Skeletal muscle tissue (tissue), 4 donors: Measurements from ENCODE around the gene FEZF2. TPM values are rescaled to one million over a fixed set of nuclear protein-coding genes. Genes with fewer than 3 reads are reported as not detected.
A peak's percentile ranks its signal among the peaks of the same experiment; 100 is the strongest.

Experiments
- H3K27ac ChIP-seq: one replicate; pipeline ENCODE4 v1.7.0; 2013; ENCODE audit warnings: mild to moderate bottlenecking, low read depth, low read length, inconsistent platforms
- H3K27me3 ChIP-seq, 3 donors: one replicate each; pipeline ENCODE4 v1.7.0; 2013; ENCODE audit warnings: low read length in 3 of 3; ENCODE audit not compliant: control insufficient read depth in 3 of 3, insufficient read depth in 3 of 3
- H3K36me3 ChIP-seq, 3 donors: one replicate each; pipeline ENCODE4 v1.7.0; 2013; ENCODE audit warnings: low read length in 3 of 3; ENCODE audit not compliant: control insufficient read depth in 3 of 3, insufficient read depth in 3 of 3
- H3K4me1 ChIP-seq, 3 donors: one replicate each; pipeline ENCODE4 v1.7.0; 2013; ENCODE audit warnings: low read length in 3 of 3, mild to moderate bottlenecking in 3 of 3; ENCODE audit not compliant: control insufficient read depth in 3 of 3, insufficient read depth in 3 of 3
- H3K4me3 ChIP-seq, 3 donors: one replicate each; pipeline ENCODE4 v1.7.0; 2013; ENCODE audit warnings: low read length in 3 of 3
- H3K9ac ChIP-seq, 3 donors: one replicate each; pipeline ENCODE4 v1.7.0; 2013; ENCODE audit warnings: low read length in 3 of 3, mild to moderate bottlenecking in 3 of 3, moderate library complexity in 2 of 3, low read depth in 1 of 3
- H3K9me3 ChIP-seq, 3 donors: one replicate each; pipeline ENCODE4 v1.7.0; 2013; ENCODE audit warnings: low read length in 3 of 3; ENCODE audit not compliant: control insufficient read depth in 3 of 3
- total RNA-seq: library from RNA; depleted of rRNA; stranded (reverse); fragments of >200 nt; gene quantifications from one replicate; pipeline ENCODE4 v1.2.3, GENCODE V29; 2014
- donor health status: Osteomylitis.

Gene FEZF2
- not detected for total RNA-seq

DNA sequence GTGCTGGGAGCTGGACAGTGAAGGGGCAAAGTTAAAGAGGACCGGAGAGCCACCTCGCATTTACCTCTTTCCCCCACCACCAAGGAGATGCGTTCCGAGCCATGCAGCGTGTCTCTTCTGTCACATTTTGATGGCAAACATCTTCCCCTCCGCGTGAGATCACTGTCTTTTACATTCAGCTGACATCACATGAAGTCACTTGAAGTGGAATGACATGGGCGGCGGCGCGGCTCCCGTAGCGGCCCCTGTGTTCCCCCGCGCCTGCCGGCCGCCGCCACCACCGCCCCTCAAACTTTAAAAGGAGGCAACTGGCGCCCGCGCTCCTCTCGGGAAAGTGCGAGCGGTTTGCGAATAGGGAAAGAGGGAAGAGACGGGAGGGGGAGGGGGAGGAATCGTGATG, at the start of gene FEZF2:
Gene FEZF2 (minus strand): TSS at position 336 of the 400 bp plus-strand sequence. CDS start 682 bp downstream, outside the sequence.
- H3K4me3 ChIP-seq: peak within 1 kb of the TSS; percentile 54 to 63 (median 61)
- H3K9ac ChIP-seq: no peak within 1 kb of the TSS
- no peaks in the 10 kb centered on the region for H3K36me3 ChIP-seq
- H3K27me3 ChIP-seq: peaks cover 86 to 96% (median 92%) of the 10 kb centered on the region in 3 donors
- peaks cover 20 to 37% (median 36%) of the 10 kb centered on the region in 3 donors for H3K4me1 ChIP-seq
- no peak within 1 kb of the TSS for H3K27ac ChIP-seq
- H3K9me3 ChIP-seq: no peaks in the 10 kb centered on the region

DNA sequence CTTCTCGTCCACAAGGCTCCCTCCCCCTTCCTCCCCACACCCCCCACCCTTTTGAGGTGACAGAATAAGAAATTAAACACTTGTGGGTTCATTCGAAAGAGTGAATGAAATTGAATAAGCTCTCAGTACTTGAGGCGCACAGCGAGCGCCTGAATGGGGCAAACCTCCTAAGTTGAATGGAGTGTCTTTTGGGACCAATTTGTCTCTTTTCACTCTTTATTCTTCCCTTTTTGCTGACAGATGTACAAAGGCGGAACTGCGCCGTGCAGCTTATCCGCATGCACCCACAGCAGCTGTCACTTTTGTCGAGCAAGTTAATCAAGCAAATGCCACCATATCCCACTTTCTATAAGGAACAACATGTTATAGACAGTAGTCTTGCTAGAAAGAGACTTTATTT, 47.9 kb upstream of the FEZF2 start:
- H3K9ac ChIP-seq: no peak overlapping the region
- H3K27me3 ChIP-seq: peaks cover 0 to 6% (median 4%) of the 10 kb centered on the region in 3 donors
- H3K36me3 ChIP-seq: no peaks in the 10 kb centered on the region
- H3K9me3 ChIP-seq: no peaks in the 10 kb centered on the region
- H3K27ac ChIP-seq: no peak overlapping the region
- H3K4me3 ChIP-seq: no peak overlapping the region
- no peaks in the 10 kb centered on the region for H3K4me1 ChIP-seq

DNA sequence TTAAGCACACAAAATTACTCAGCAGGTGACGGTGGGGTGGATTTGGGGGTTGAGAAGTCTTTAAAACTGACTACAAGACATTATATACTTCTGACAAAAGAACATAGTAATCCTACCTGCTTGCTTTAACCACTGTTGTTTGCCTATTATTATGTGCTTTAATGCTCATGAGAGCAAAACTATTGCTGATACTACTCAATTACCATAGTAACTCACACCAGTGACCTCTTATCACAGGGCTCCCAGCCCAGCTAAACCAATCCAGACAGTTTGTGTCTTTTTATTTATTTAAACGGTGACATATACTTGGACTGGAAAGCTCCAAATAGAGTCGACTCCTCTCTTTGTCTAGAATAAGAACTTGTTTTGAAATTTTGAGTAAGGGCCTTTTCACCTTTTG, 42.8 kb upstream of the FEZF2 start:
- Histone ChIP-seq H3K4me3 (no peak overlapping the region), H3K36me3 (no peaks in the 10 kb centered on the region), H3K4me1 (no peaks in the 10 kb centered on the region), H3K27me3 (no peaks in the 10 kb centered on the region), H3K9me3 (no peaks in the 10 kb centered on the region), H3K27ac (no peak overlapping the region), H3K9ac (no peak overlapping the region)

DNA sequence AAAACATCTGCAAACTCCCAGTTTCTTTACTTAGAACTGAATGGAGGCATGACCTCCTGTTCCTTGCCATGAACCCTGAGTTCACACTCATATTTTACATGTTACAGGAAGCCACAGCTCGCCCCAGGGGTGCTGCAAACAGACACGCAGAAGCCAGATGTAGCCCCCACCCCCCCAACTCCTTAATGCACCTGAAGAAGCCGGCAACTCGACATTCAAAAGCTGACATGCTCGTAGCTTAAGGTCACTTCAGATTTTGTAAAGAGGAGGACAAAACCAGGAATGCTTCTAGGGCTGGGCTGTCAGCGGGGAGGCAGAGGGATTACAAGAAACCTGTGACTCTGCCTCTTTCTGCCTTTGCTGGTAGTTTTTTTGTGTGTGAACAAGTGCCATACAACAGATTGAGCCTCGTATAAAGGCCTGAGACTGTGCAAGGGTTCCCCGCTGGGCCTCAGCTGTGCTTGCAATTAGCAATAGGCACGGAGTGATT, 42.0 kb upstream of the FEZF2 start:
- Histone ChIP-seq H3K4me3 (no peak overlapping the region), H3K9ac (no peak overlapping the region), H3K27me3 (no peaks in the 10 kb centered on the region), H3K27ac (no peak overlapping the region), H3K36me3 (no peaks in the 10 kb centered on the region), H3K9me3 (no peaks in the 10 kb centered on the region), H3K4me1 (no peaks in the 10 kb centered on the region)

DNA sequence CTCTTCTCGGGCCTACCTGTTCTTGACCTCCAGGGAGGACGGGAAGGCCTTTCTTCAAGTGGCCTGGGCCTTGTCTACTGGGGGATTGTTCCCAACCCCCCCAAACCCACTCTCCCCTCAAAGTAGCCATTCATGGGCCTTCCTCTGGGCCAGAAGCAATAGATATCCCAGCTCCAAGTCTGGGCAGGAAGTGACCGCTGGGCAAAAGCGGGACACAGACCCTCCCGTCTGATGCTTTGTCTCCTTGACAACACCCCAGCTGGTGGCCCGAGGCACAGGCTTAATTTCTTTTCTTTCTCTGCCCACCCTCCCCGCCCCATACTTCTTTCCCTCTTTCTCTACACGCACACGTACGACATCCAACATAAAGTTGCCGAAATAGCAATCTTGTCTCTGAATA, 41.4 kb upstream of the FEZF2 start:
- H3K27ac ChIP-seq: no peak overlapping the region
- no peaks in the 10 kb centered on the region for H3K36me3 ChIP-seq
- no peaks in the 10 kb centered on the region for H3K27me3 ChIP-seq
- no peak overlapping the region for H3K4me3 ChIP-seq
- no peaks in the 10 kb centered on the region for H3K4me1 ChIP-seq
- no peak overlapping the region for H3K9ac ChIP-seq
- no peaks in the 10 kb centered on the region for H3K9me3 ChIP-seq

DNA sequence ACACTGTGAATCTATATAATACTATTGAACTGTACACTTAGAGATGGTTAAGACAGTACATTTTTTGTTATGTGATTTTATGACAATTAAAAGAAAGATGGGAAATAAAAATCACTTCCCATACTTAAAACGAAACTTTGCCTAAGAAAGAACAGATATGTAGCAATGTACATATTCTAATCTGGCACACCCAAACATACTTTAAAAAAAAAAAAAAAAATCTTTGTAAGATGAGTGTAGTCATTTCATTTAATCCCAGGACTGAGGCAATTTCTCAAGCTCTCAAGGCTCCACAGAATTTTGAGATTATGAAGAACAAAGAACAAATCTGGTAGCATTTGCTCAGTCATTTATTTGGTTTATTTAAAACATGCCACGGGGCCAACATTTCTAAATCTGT, 40.3 kb upstream of the FEZF2 start:
- Histone ChIP-seq H3K27me3 (no peaks in the 10 kb centered on the region), H3K4me1 (no peaks in the 10 kb centered on the region), H3K36me3 (no peaks in the 10 kb centered on the region), H3K4me3 (no peak overlapping the region), H3K9me3 (no peaks in the 10 kb centered on the region), H3K9ac (no peak overlapping the region), H3K27ac (no peak overlapping the region)

DNA sequence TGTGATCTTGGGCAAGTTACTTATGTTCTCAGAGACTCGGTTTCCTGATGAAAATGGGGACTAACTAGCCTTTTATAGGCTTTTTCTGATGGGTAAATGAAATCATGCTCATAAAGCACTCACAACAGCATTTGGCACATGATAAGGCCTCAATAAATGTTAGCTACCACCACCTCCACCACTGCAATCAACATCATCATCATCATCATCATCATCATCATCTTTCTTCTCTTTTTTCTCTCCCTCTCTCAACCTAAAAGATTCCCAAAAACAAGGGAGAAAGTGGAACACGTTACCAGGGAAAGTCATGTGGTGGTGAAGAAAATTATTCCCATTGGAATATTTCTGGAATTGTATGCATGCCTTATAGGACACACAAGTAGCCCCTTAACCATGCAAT, 33.6 kb upstream of the FEZF2 start:
- peaks cover 0 to 6% (median 0%) of the 10 kb centered on the region in 3 donors for H3K27me3 ChIP-seq
- H3K9me3 ChIP-seq: no peaks in the 10 kb centered on the region
- no peak overlapping the region for H3K4me3 ChIP-seq
- H3K36me3 ChIP-seq: no peaks in the 10 kb centered on the region
- H3K27ac ChIP-seq: no peak overlapping the region
- H3K9ac ChIP-seq: no peak overlapping the region
- no peaks in the 10 kb centered on the region for H3K4me1 ChIP-seq

DNA sequence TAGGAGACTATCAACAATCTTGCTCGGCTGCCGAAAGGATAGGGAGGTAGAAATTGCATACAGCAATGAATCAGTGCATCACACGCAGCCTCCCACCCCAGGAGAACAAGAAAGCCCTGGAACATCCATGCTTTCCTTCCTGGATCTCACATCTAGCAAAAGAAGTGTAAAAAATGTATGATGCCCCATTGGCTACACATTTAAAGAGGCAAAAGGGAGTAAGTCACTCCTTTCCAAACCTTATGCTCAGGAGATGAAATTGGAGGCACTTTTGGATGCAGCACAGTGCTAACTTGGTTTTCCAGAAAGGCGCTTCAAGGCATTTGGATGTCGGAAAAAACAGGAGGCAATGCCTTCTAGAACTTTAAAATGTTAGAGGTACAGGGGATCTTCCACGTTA, 32.2 kb upstream of the FEZF2 start:
- Histone ChIP-seq H3K9ac (no peak overlapping the region), H3K27ac (no peak overlapping the region), H3K4me1 (no peaks in the 10 kb centered on the region), H3K9me3 (no peaks in the 10 kb centered on the region), H3K4me3 (no peak overlapping the region), H3K27me3 (peaks cover 0 to 6% (median 0%) of the 10 kb centered on the region in 3 donors), H3K36me3 (no peaks in the 10 kb centered on the region)

DNA sequence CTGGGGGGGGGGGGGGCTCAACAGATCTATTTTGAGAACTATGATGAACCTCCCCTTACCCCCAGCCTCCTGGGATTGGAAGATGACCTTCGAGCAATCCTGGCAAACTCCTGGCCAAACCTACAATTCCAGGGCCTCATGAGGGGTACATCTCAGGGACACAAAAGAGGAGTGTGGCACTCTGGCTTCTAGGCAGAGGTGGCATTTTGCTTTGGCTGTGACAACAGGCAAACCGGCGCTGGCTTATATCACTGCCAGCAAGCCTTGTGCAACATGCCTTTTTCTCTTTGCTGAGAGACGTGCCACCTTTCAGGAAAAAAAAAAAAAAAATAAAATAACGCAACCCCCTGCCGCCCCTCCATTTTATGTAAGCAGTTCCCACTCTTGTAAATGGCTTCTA, 31.8 kb upstream of the FEZF2 start:
- no peak overlapping the region for H3K9ac ChIP-seq

DNA sequence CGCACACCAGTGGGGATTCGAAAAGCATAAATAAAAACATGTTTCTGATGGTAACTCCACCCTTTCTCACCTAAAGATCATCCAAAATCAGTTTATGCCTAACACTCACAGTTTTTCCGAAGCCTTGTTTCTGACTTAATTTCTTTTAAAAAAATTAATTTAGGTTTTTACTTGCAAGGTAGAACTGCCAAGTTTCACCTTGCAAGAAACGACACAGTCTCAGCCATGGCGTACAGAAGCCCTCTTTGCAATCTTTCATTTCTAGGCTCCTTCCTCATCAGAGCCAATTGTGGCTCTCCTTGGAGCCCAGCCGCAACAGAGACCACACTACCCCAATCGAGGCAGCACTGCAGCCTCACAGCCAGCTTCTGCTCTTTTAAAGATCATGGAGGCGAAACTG, 31.0 kb upstream of the FEZF2 start:
- H3K27ac ChIP-seq: no peak overlapping the region
- H3K9me3 ChIP-seq: no peaks in the 10 kb centered on the region
- H3K36me3 ChIP-seq: no peaks in the 10 kb centered on the region
- H3K27me3 ChIP-seq: peaks cover 0 to 7% (median 0%) of the 10 kb centered on the region in 3 donors
- H3K4me1 ChIP-seq: no peaks in the 10 kb centered on the region
- H3K4me3 ChIP-seq: no peak overlapping the region
- no peak overlapping the region for H3K9ac ChIP-seq

More for the DNA sequence above, 31.8 kb upstream of the FEZF2 start:
- no peaks in the 10 kb centered on the region for H3K9me3 ChIP-seq
- H3K36me3 ChIP-seq: no peaks in the 10 kb centered on the region
- peaks cover 0 to 6% (median 0%) of the 10 kb centered on the region in 3 donors for H3K27me3 ChIP-seq
- no peak overlapping the region for H3K27ac ChIP-seq
- no peak overlapping the region for H3K4me3 ChIP-seq
- H3K4me1 ChIP-seq: no peaks in the 10 kb centered on the region
